Lung microvascular endothelial cell (primary cell): Measurements from ENCODE around the gene NPPC. TPM values are rescaled to one million over a fixed set of nuclear protein-coding genes. Genes with fewer than 3 reads are reported as not detected.
A peak's percentile ranks its signal among the peaks of the same experiment; 100 is the strongest.
"Not testable (repeated sequence)": the region's sequence is repeated elsewhere in the genome, so short reads cannot be mapped to it uniquely, and the experiment has no call there.

Experiments
- DNase-seq, 2 donors: peaks; one replicate each; pipeline versions ENCODE4 v3.0.0 to v3.0.0-alpha.2; 2010; ENCODE audit warnings: low read depth in 2 of 2
- total RNA-seq: library from RNA; depleted of rRNA; stranded (reverse); fragments of >200 nt; gene quantifications from 2 replicates; pipeline ENCODE4 v1.2.1, GENCODE V29; 2014

The NPPC gene
- 0.20 TPM in 1 of 2 replicates, not detected in the other for total RNA-seq

- DNase-seq, result peak; percentile 72 to 79
Measured at GRCh38 chr2:231926180-231926741, at the start of gene NPPC. TSS of gene NPPC (minus strand) at chr2:231926396. CDS start at chr2:231926249, 147 bp downstream.

GRCh38 chr2:231975001-231975400 is 48.8 kb upstream of the NPPC start:
- DNase-seq, result no peak

- DNase-seq, result no peak
Measured at GRCh38 chr2:231970461-231970860, 44.3 kb upstream of the NPPC start.

GRCh38 chr2:231968820-231969219 is 42.6 kb upstream of the NPPC start:
- DNase-seq, result no peak

- DNase-seq, result no peak
Measured at GRCh38 chr2:231966886-231967285, 40.7 kb upstream of the NPPC start.

GRCh38 chr2:231965102-231965501 is 38.9 kb upstream of the NPPC start:
- no peak for DNase-seq

GRCh38 chr2:231961349-231962166 is 35.4 kb upstream of the NPPC start, which contains the start of gene DIS3L2:
TSS of gene DIS3L2 (plus strand) at chr2:231961713. CDS start at chr2:232014928, 53,215 bp downstream.
- peak; percentile 88 for DNase-seq

GRCh38 chr2:231960810-231961348 is 34.7 kb upstream of the NPPC start:
- peak in 1 of 2 donors; percentile 49 for DNase-seq

- no peak for DNase-seq
Measured at GRCh38 chr2:231957913-231958763, 31.9 kb upstream of the NPPC start.

- DNase-seq, result no peak
Measured at GRCh38 chr2:231955758-231956472, 29.7 kb upstream of the NPPC start.

GRCh38 chr2:231951452-231952035 is 25.3 kb upstream of the NPPC start:
- DNase-seq, result no peak

- DNase-seq, result no peak
Measured at GRCh38 chr2:231947694-231948093, 21.5 kb upstream of the NPPC start.

- not testable (repeated sequence) for DNase-seq
Measured at GRCh38 chr2:231947112-231947511, 20.9 kb upstream of the NPPC start.

- DNase-seq, result no peak
Measured at GRCh38 chr2:231946241-231946814, 20.1 kb upstream of the NPPC start.

- no peak for DNase-seq
Measured at GRCh38 chr2:231942180-231942579, 16.0 kb upstream of the NPPC start.

GRCh38 chr2:231941673-231942072 is 15.5 kb upstream of the NPPC start:
- DNase-seq, result no peak

GRCh38 chr2:231940795-231941194 is 14.6 kb upstream of the NPPC start:
- DNase-seq, result peak; percentile 75 to 90

GRCh38 chr2:231939022-231939421 is 12.8 kb upstream of the NPPC start:
- no peak for DNase-seq

GRCh38 chr2:231937057-231937456 is 10.9 kb upstream of the NPPC start:
- no peak for DNase-seq

GRCh38 chr2:231936491-231936890 is 10.3 kb upstream of the NPPC start:
- no peak for DNase-seq
